HEK293 (cell line): ENCODE results near the gene TMEM151A.
A peak's percentile ranks its signal among the peaks of the same experiment; 100 is the strongest.

Experiments used
- CTCF ChIA-PET: fragments of 350-600 bp; formaldehyde crosslinking; extraction: SDS; loops from one replicate; lab custom pipeline; 2021; ENCODE audit warnings: antibody characterized with exemption; lab: Yijun Ruan, JAX
- POLR2A ChIA-PET: fragments of 300-600 bp; formaldehyde crosslinking; extraction: SDS; loops from one replicate; lab custom pipeline; 2020; ENCODE audit warnings: antibody characterized with exemption, inconsistent platforms; lab: Yijun Ruan, JAX
- H3K27ac ChIP-seq: fragments of 200-500 bp; sonication (Bioruptor generic); 2 replicates; pipeline ENCODE4 v1.5.1; 2014; ENCODE audit warnings: low read depth, low read length, control low read depth, inconsistent platforms; ENCODE audit errors: extremely low read depth
- H3K36me3 ChIP-seq, 2 experiments: fragments of 200-500 bp in 1 of 2; sonication (Bioruptor generic) in 1 of 2; 1 replicate in 1 of 2; 2 replicates in 1 of 2; pipeline ENCODE4 v1.5.1; 2014 to 2017; ENCODE audit warnings: inconsistent platforms in 2 of 2, low read length in 2 of 2; ENCODE audit not compliant: control insufficient read depth in 2 of 2, insufficient read depth in 1 of 2
- H3K4me1 ChIP-seq: fragments of 200-500 bp; sonication (Bioruptor generic); 2 replicates; pipeline ENCODE4 v1.5.1; 2014; ENCODE audit warnings: mild to moderate bottlenecking, low read length, inconsistent platforms; ENCODE audit not compliant: control insufficient read depth, insufficient read depth
- H3K4me3 ChIP-seq: 2 replicates; pipeline ENCODE4 v1.5.1; 2011; ENCODE audit warnings: low read depth, mild to moderate bottlenecking, control low read depth, low read length, moderate library complexity
- H3K9me3 ChIP-seq: fragments of 200-500 bp; sonication (Bioruptor generic); 2 replicates; pipeline ENCODE4 v1.5.1; 2014; ENCODE audit warnings: low read depth, low read length, inconsistent platforms; ENCODE audit not compliant: control insufficient read depth, insufficient read depth
- HIC1 ChIP-seq: fragments of 450-650 bp; formaldehyde crosslinking; IDR thresholded peaks from 2 replicates; pipeline ENCODE4 v1.5.1; 2016; ENCODE audit warnings: missing biosample characterization, missing genetic modification characterization
- HOXD13 ChIP-seq: sonication (generic); formaldehyde crosslinking; IDR thresholded peaks from 2 replicates; pipeline ENCODE4 v1.8.0; 2022; ENCODE audit warnings: missing genetic modification reagents, borderline replicate concordance
- KLF16 ChIP-seq: fragments of 450-650 bp; formaldehyde crosslinking; IDR thresholded peaks from 2 replicates; pipeline ENCODE4 v1.5.1; 2017; ENCODE audit warnings: missing biosample characterization, missing genetic modification characterization
- SETDB1 ChIP-seq: IDR thresholded peaks from one replicate; pipeline ENCODE4 v1.6.1; 2017; ENCODE audit warnings: mild to moderate bottlenecking, low read length, moderate library complexity, mixed read lengths; ENCODE audit not compliant: insufficient read length
- SP3 ChIP-seq: fragments of 450-650 bp; formaldehyde crosslinking; IDR thresholded peaks from 2 replicates; pipeline ENCODE4 v1.5.1; 2016; ENCODE audit warnings: missing biosample characterization, missing genetic modification characterization
- ZBTB1 ChIP-seq: fragments of 450-650 bp; formaldehyde crosslinking; IDR thresholded peaks from 2 replicates; pipeline ENCODE4 v1.5.1; 2016; ENCODE audit warnings: missing biosample characterization, missing genetic modification characterization
- ZBTB20 ChIP-seq: fragments of 450-650 bp; formaldehyde crosslinking; IDR thresholded peaks from 2 replicates; pipeline ENCODE4 v1.5.1; 2016; ENCODE audit warnings: missing biosample characterization, missing genetic modification characterization
- ZFP69B ChIP-seq: fragments of 450-650 bp; formaldehyde crosslinking; IDR thresholded peaks from 2 replicates; pipeline ENCODE4 v1.5.1; 2016; ENCODE audit warnings: missing biosample characterization, missing genetic modification characterization
- ZNF10 ChIP-seq: fragments of 450-650 bp; formaldehyde crosslinking; IDR thresholded peaks from 2 replicates; pipeline ENCODE4 v1.5.1; 2017; ENCODE audit warnings: missing biosample characterization, missing genetic modification characterization
- ZNF132 ChIP-seq: fragments of 450-650 bp; formaldehyde crosslinking; IDR thresholded peaks from 2 replicates; pipeline ENCODE4 v1.5.1; 2017; ENCODE audit warnings: missing biosample characterization, missing genetic modification characterization, borderline replicate concordance
- ZNF175 ChIP-seq: fragments of 450-650 bp; formaldehyde crosslinking; IDR thresholded peaks from 2 replicates; pipeline ENCODE4 v1.5.1; 2016; ENCODE audit warnings: missing biosample characterization, missing genetic modification characterization
- ZNF24 ChIP-seq: fragments of 450-650 bp; formaldehyde crosslinking; IDR thresholded peaks from 2 replicates; pipeline ENCODE4 v1.5.1; 2016; ENCODE audit warnings: missing biosample characterization, missing genetic modification characterization
- ZNF302 ChIP-seq: fragments of 450-650 bp; formaldehyde crosslinking; IDR thresholded peaks from 2 replicates; pipeline ENCODE4 v1.5.1; 2016; ENCODE audit warnings: missing biosample characterization, missing genetic modification characterization, low read depth
- ZNF391 ChIP-seq: fragments of 450-650 bp; formaldehyde crosslinking; IDR thresholded peaks from 2 replicates; pipeline ENCODE4 v1.5.1; 2016; ENCODE audit warnings: low read depth, missing biosample characterization, missing genetic modification characterization, borderline replicate concordance
- ZNF404 ChIP-seq: fragments of 450-650 bp; formaldehyde crosslinking; IDR thresholded peaks from 2 replicates; pipeline ENCODE4 v1.5.1; 2017; ENCODE audit warnings: missing biosample characterization, missing genetic modification characterization
- ZNF48 ChIP-seq: fragments of 450-650 bp; formaldehyde crosslinking; IDR thresholded peaks from 2 replicates; pipeline ENCODE4 v1.5.1; 2016; ENCODE audit warnings: missing biosample characterization, missing genetic modification characterization
- ZNF580 ChIP-seq: fragments of 450-650 bp; formaldehyde crosslinking; IDR thresholded peaks from 2 replicates; pipeline ENCODE4 v1.5.1; 2016; ENCODE audit warnings: missing biosample characterization, missing genetic modification characterization
- ZNF623 ChIP-seq: fragments of 450-650 bp; formaldehyde crosslinking; IDR thresholded peaks from 2 replicates; pipeline ENCODE4 v1.5.1; 2016; ENCODE audit warnings: missing biosample characterization, missing genetic modification characterization
- ZNF626 ChIP-seq: fragments of 450-650 bp; sonication (Bioruptor Pico); formaldehyde crosslinking; IDR thresholded peaks from 2 replicates; pipeline ENCODE4 v1.5.1; 2018; ENCODE audit warnings: missing biosample characterization, missing genetic modification characterization, inconsistent platforms
- ZNF658 ChIP-seq: fragments of 450-650 bp; formaldehyde crosslinking; IDR thresholded peaks from 2 replicates; pipeline ENCODE4; 2016; ENCODE audit warnings: missing biosample characterization, missing genetic modification characterization
- ZNF664 ChIP-seq: fragments of 450-650 bp; formaldehyde crosslinking; IDR thresholded peaks from 2 replicates; pipeline ENCODE4 v1.5.1; 2016; ENCODE audit warnings: missing biosample characterization, missing genetic modification characterization
- ZNF677 ChIP-seq: fragments of 450-650 bp; IDR thresholded peaks from 2 replicates; pipeline ENCODE4 v1.5.0; 2018; ENCODE audit warnings: missing biosample characterization, mild to moderate bottlenecking, missing genetic modification characterization, moderate library complexity
- ZNF768 ChIP-seq: fragments of 450-650 bp; formaldehyde crosslinking; IDR thresholded peaks from 2 replicates; pipeline ENCODE4 v1.5.1; 2018; ENCODE audit warnings: missing biosample characterization, mild to moderate bottlenecking, missing genetic modification characterization
- TF ChIP-seq, protein P1 (sequence below): fragments of 450-650 bp; formaldehyde crosslinking; IDR thresholded peaks from 2 replicates; pipeline ENCODE4 v1.5.1; 2017; ENCODE audit warnings: missing biosample characterization, missing genetic modification characterization

The TMEM151A gene

GRCh38 chr11:66331542-66332370, 40.1 kb downstream of the TMEM151A start:
- ChIA-PET POLR2A (interaction anchor here (0.6 to 1.8 kb wide), 2 partner anchors 21 to 160 kb away, joined by 3 to 4 read pairs; no protein-coding TSS in a partner anchor), CTCF (interaction anchor here (0.8 to 1.3 kb wide), 4 partner anchors 18 to 57 kb away, joined by 4 to 8 read pairs (median 4); no protein-coding TSS in a partner anchor)
- no peak overlapping the region for H3K4me3 ChIP-seq
- H3K36me3 ChIP-seq: no peaks in the 10 kb centered on the region
- no peaks in the 10 kb centered on the region for H3K4me1 ChIP-seq
- no peak for TF ChIP-seq ZNF768
- TF ChIP-seq ZNF302 (tag by site-specific recombination): no peak
- TF ChIP-seq ZBTB20 (tag by site-specific recombination): no peak
- no peak for TF ChIP-seq ZNF10 (tag by site-specific recombination)
- TF ChIP-seq ZNF404 (tag by site-specific recombination): no peak
- TF ChIP-seq SETDB1: no peak
- no peak for TF ChIP-seq ZNF175
- H3K9me3 ChIP-seq: no peaks in the 10 kb centered on the region
- H3K27ac ChIP-seq: no peak overlapping the region

DNA sequence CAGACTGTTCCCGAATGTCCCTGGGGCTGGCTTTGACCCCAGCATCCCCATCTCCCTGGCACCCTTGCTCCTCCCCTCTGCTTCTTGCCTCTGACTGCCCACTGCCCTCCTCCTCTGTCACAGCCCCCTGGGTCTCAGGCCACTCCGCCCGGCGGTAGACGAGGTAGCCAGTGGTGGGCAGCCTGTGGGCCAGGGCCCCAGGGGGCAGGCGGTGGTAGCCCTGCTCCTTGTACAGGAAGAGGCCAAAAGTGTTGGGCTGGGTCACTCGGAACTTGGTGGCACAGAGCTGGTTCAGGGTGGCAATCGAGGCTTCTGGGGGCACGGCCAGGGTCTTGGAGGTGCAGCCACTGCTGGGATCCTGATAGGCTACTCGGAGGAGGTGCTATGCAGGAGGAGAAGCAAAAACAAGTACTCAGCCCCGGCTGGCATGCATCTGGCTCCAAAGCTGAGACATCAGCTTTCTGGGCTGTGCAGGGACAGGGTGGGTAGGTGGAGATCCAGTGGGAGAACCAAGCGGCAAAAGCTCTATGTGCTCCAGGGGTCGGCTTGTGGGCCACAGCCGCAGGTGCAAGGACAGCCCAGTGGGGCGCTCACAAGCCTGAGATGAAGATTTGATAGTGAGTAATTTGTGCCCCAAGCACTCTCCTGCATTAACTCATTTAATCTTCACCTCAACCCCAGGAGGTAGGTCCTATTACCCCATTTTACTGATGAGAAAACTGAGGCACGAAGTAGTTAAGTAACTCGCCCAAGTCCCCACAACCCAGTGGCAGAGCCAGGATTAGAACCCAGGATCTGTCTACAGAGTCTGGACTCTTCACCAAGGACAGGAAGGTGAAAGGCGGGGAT, 40.9 kb downstream of the TMEM151A start:
- Histone ChIP-seq H3K4me1 (no peaks in the 10 kb centered on the region), H3K36me3 (peaks cover 0 to 4% of the 10 kb centered on the region in 2 experiments; a peak in 1 of 3 replicates), H3K27ac (no peak overlapping the region), H3K9me3 (no peaks in the 10 kb centered on the region)
- ChIA-PET CTCF (interaction anchor here (0.6 to 3.1 kb wide), 6 partner anchors 16 to 98 kb away, joined by 3 to 19 read pairs (median 4); no protein-coding TSS in a partner anchor), POLR2A (interaction anchor here (0.6 to 1.8 kb wide), 2 partner anchors 21 to 159 kb away, joined by 3 to 4 read pairs; no protein-coding TSS in a partner anchor)
- TF ChIP-seq ZNF24 (no peak), ZNF623 (tag by site-specific recombination) (no peak), ZNF132 (tag by site-specific recombination) (no peak), ZNF664 (tag by site-specific recombination) (0 out of 2 replicates have a peak, but pooled peaks have one; percentile 12)
- TF ChIP-seq, all 188 proteins: peak for 1
- H3K4me3 ChIP-seq: no peak overlapping the region

DNA sequence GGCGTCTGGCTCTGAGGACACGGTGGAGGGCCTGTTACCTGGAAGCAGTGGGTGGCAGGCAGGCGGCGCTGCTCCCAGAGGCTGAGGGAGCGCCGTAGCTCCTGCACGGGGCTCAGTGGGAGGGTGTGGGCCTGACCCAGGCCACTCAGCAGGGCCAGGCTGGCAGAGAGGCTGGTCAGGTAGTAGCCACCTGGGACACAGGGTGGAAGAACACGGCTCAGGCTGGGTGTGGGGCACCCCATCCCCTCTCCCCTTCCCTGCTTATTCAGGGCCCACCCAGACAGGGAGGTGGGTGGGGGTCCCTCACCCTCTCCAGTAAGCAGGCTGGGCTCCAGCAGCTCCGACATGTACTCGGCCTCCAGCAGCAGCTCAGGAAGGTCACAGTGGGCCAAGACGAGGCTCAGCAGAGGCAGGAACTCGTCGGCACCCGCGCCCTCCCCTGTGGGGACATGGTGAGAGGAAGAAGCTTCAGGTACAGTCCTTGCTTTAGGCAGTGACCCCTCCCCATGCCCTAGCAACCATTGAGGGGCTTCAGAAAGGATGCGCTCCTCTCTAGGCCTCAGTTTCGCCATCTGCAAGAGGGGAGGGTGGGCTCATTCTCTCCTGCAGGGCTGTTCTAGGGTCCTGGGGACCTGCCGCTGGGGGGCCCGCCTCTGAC, 41.7 kb downstream of the TMEM151A start:
- peaks cover 0 to 12% of the 10 kb centered on the region in 2 experiments; a peak in 1 of 3 replicates for H3K36me3 ChIP-seq
- ChIA-PET POLR2A (no interaction called here), CTCF (interaction anchor here (0.6 to 3.1 kb wide), 3 partner anchors 17 to 53 kb away, joined by 3 to 19 read pairs (median 4); no protein-coding TSS in a partner anchor)
- no peaks in the 10 kb centered on the region for H3K9me3 ChIP-seq
- H3K4me3 ChIP-seq: no peak overlapping the region
- no peak overlapping the region for H3K27ac ChIP-seq
- no peaks in the 10 kb centered on the region for H3K4me1 ChIP-seq
- no peak for TF ChIP-seq ZNF658 (tag by site-specific recombination)
- no peak for TF ChIP-seq HOXD13 (CRISPR knock-in tag)
- TF ChIP-seq ZNF24: no peak
- TF ChIP-seq HIC1 (tag by site-specific recombination): no peak
- TF ChIP-seq SP3 (tag by site-specific recombination): no peak
- no peak for TF ChIP-seq ZNF580 (tag by site-specific recombination)
- TF ChIP-seq KLF16: no peak
- TF ChIP-seq, protein P1, sequence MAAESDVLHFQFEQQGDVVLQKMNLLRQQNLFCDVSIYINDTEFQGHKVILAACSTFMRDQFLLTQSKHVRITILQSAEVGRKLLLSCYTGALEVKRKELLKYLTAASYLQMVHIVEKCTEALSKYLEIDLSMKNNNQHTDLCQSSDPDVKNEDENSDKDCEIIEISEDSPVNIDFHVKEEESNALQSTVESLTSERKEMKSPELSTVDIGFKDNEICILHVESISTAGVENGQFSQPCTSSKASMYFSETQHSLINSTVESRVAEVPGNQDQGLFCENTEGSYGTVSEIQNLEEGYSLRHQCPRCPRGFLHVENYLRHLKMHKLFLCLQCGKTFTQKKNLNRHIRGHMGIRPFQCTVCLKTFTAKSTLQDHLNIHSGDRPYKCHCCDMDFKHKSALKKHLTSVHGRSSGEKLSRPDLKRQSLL (tag by site-specific recombination): no peak
- no peak for TF ChIP-seq ZNF391 (tag by site-specific recombination)
- TF ChIP-seq ZNF626 (tag by site-specific recombination): no peak
- no peak for TF ChIP-seq ZNF677 (tag by site-specific recombination)
- no peak for TF ChIP-seq ZBTB1 (tag by site-specific recombination)
- no peak for TF ChIP-seq ZNF48 (tag by site-specific recombination)
- no peak for TF ChIP-seq ZFP69B (tag by site-specific recombination)
